ENCODE results near the gene CA5A.
"Not testable (repeated sequence)": the region's sequence is repeated elsewhere in the genome, so short reads cannot be mapped to it uniquely, and the experiment has no call there.

The CA5A gene

DNA sequence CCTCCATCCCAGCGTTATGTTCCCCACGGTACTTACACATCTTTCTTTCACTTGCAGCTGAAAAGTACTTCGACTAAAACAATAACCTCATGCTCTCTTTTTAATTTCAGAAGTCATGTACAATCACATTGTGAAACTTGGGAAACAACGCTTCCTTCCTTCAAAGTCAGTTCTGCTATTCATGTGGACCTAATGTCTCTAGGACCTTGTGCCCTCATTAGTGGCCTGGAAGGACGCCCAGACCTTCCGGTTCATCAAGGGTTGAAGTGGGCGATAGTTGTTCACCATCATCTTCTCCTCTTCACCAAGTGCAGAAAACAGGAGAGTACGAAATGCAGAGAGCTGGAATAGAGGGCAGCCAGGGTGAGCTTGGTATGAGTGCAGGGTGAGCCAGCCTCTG, 48.4 kb downstream of the CA5A start:
- not testable (repeated sequence) for DNase-seq

DNA sequence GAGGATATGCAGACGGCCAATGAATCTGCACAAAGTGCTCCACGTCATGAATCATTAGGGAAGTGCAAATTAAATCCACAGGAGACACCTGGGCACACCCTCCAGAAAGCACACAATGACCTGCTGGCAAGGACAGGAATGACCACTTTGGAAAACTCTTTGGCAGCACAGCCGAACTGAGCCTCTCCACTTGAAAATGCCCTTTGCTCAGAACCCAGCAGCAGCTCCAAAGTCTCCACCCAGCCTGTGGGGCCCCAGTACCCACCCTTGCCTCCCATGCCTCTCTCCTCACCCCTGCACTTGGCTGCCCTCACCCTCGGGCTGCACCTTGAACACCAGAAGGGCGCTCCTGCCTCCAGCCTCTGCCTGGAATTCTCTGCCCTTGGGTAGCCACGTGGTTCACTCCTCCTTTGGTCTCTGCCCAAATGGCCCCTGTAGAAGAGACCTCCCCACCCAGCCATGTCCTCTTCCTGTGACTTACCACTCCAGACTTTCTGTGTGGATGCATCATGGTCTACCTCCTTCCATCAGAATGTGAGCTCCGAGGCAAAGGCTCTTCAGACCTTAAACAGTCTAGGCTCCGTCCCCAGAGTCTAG, 50.9 kb downstream of the CA5A start:
- not testable (repeated sequence) for DNase-seq

DNA sequence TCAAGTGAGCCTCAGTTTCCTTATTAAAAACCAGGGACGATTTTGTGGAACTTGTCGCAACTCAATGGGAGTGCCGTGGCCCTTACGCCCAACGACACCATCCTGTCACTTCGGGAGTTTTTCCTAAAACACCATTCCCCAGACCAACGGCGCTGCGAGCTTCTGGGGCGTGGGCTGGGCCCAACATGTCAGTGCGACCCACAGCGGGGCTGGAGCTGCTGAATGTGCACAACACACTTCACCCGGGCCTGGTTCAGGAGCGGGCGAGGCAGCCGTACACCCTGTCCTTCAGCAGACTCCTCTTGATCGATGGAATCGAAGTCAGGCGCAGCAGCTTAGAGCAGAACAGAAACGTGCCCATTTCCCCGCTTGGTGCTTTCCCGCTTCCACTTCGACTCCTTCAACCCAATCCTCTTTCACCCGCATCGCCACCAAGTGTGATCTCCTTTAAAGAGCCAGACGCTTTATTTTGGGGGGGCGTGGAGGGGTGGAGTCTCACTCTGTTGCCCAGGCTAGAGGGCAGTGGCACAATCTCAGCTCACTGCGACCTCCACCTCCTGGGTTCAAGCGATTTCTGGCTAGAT, 53.8 kb downstream of the CA5A start:
- DNase-seq: no peak

GRCh38 chr16:87881324-87882200, 54.8 kb downstream of the CA5A start:
- DNase-seq: no peak

- DNase-seq: no peak
Observed at GRCh38 chr16:87880117-87880696, 56.1 kb downstream of the CA5A start.

DNA sequence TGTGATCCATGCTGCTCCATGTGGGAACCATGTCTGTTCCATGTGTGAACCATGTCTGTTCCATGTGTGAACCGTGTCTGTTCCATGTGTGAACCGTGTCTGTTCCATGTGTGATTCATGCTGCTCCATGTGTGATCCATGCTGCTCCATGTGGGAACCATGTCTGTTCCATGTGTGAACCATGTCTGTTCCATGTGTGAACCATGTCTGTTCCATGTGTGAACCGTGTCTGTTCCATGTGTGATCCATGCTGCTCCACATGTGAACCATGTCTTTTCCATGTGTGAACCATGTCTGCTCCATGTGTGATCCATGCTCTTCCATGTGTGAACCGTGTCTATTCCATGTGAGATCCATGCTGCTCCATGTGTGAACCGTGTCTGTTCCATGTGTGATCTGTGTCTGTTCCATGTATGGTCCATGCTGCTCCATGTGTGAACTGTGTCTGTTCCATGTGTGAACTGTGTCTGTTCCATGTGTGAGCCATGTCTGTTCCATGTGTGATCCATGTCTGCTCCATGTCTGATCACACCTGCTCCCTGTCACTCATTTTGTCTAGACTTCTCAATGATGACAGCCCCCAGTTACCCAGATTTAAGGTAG, 56.8 kb downstream of the CA5A start:
- DNase-seq: not testable (repeated sequence)

- DNase-seq: no peak
Observed at GRCh38 chr16:87878704-87879103, 57.6 kb downstream of the CA5A start.

DNA sequence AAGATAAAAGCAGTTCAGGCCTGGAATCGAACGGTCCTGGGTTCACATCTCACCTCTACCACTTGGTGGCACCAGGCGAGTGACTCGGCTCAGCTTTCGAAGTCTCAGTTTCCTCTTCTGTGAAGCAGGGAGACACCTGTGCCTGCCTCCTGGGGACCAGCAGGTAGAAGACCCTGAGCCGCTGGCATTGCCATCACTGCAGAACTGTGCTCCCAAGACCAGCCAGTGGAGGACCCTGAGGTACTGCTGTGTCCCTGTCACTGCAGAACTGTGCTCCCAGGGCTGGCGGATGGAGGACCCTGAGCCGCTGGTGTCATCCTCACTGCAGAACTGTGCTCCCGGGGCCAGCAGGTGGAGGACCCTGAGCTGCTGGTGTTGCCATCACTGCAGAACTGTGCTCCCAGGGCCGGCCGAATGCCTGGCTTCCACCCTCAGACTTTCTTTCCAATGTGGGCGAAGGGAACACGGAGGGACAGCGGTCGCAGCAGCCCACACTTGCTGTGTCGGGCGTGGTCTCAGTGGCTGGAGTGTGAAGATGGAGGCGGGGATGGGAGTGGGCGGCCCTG, 58.3 kb downstream of the CA5A start:
- no peak for DNase-seq

DNA sequence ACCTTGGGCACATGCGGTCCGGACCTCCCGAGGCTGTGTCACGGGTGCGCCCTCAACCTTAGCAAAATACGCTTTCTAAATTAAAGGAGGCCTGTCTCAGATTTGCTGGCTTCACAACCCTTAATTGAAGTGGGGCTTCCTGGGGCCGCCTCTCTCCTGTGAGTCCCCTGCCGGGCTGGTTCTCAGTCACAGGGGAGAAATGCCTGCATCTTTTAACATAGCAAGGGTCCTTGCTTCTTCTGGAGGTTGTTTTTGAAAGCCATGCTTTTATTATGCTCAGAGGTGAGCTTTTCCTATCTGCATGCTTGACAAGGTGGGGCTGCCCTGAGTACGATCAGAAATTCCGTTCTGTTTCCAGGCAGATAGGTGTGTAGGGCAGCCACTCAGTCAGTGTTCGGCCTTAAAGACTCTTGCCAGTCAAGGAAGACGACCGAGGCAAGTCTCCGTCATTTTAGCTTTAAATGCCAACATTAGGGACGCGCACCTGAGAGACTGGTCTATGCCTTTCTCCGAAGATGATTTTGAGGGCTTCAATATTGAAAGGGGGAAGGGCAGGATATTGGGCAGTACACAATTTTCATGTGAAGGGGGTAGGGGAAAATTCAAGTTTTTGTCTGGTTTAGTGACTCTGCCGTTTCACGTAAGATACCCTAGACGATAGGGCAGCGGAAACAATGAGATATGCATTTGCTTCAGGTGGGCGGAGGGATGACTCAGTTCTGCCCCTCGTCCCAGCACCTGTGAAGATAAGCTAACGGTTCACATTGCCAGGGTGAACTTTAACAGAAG, 61.5 kb downstream of the CA5A start:
- no peak for DNase-seq

GRCh38 chr16:87870418-87871291, 65.7 kb downstream of the CA5A start:
- DNase-seq: not testable (repeated sequence)

DNA sequence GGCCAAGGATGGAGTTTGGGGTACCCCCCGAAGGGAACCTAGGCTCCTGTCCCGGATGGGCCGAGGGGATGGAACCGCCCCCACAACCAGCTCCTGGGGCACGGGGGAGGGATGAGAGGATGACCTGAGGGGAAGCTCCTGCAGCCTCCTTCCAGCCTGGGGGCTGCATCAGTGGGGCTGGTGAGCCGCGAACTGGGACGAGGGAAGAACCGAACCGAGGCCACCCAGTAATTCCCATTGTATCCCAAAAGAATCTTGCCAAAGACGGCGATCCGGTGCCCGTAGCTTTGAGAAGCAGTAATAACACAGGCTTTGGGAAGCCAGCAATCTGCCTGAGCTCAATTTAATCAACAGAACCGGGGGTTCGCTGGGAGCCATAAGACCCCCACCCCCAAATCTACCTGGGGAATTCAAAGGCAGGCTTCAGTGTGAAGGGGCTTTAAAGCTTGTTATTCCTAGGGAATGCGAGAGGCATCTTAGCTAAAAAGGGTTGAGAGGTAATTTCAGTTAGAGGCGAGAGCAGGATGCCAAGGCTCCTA, 66.4 kb downstream of the CA5A start:
- DNase-seq: not testable (repeated sequence)

- not testable (repeated sequence) for DNase-seq
Observed at GRCh38 chr16:87869061-87869878, 67.1 kb downstream of the CA5A start, which contains the start of gene SLC7A5. Gene SLC7A5, minus strand, starts transcription at chr16:87869507. Its CDS starts 85 bp downstream, at chr16:87869422.

- not testable (repeated sequence) for DNase-seq
Observed at GRCh38 chr16:87868254-87869029, 67.9 kb downstream of the CA5A start.

GRCh38 chr16:87865902-87866555, 70.3 kb downstream of the CA5A start:
- not testable (repeated sequence) for DNase-seq

DNA sequence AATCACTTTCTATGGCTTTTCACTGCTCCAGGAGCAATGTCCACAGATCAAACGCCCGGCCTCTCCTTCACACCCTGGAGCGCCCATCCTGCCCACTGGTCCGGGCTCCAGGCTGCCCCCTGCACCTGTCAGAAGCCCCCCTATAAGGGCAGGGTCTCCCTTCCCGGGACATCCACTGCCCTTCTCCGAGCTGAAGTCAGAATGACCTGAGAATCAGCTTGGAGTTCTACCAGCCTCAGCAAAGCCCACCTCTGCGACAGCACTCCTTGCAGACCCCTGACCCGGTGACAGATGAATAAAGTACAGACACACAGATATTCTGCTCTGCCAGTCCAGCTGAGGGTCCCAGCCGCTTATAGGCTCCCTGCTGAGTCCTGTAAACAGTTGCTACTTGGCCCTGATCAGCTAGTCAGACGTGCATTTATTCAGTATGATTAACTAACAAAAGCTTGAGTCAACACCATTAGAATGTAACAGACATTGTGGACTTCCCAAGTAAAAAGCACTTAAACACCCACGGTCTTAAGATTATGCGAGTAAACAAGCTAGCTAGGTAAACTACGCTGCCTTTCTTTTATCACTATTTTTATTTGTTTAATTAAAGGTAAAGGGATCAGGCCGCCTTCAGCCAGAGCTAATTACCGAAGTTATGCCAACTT, 71.9 kb downstream of the CA5A start:
- no peak for DNase-seq

DNA sequence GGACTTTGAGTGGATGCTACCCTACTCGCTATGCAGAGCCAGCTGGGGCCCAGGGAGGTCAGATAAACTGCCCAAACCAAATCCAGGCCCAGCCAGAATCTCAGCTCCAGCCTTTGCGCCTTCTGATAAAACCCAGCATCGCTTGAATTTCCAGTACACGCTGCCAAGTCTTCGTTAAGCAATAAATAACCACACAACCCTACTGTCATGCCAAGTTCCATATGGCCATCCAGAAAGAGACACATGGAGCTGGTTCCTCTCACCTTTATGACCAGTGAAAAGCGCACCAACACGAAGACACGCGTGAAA, 73.0 kb downstream of the CA5A start:
- DNase-seq: not testable (repeated sequence)

DNA sequence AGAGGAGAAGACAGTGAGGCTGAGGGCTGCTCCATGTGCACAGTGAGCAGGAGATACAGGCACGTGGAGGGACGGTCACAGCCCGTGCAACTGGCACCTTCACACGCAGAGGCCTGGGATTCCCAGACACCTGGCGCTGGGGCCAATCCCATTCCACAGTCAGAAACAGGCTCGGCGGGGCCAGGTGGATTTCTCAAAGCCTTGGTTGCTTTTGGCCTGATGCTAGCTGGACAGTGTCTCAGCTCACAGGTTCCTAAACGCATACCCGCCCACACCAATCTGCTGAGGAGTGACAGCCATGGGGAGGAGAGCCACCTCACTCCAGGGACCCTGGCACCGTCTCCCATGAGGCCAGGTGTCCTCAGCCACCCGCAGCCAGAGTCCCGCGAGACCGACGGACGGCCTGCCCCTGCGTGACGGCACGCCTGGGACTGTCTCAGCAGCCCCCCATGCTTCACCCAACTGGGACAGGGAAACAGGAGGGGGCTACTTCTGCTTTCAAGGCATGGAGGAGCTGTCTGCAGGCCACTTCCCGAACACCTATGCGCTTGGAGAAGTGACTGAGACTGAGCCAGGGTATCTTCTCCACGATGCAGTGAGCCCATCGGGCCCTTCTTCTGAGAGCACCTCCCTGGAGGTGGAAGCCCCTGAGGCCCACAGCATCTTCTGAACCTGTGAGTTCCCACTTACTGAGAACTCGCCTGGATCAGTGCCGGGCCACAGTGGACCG, 73.6 kb downstream of the CA5A start:
- not testable (repeated sequence) for DNase-seq
